HEK293T (cell line): ENCODE measurements around the gene BOC.

Source experiments
- ARNT ChIP-seq: fragments of 450-650 bp; IDR thresholded peaks from 2 replicates; pipeline ENCODE4 v1.6.1; 2017; ENCODE audit warnings: mild to moderate bottlenecking
- BHLHE40 ChIP-seq: fragments of 450-650 bp; IDR thresholded peaks from 2 replicates; pipeline ENCODE4 v1.6.1; 2016; ENCODE audit warnings: mild to moderate bottlenecking, moderate library complexity, borderline replicate concordance
- ELF4 ChIP-seq: fragments of 450-650 bp; IDR thresholded peaks from 2 replicates; pipeline ENCODE4 v1.6.1; 2017; ENCODE audit warnings: antibody characterized with exemption
- FOXA1 ChIP-seq: fragments of 450-650 bp; IDR thresholded peaks from 2 replicates; pipeline ENCODE4 v1.6.1; 2016; ENCODE audit warnings: mild to moderate bottlenecking
- FOXK2 ChIP-seq: fragments of 450-650 bp; IDR thresholded peaks from 2 replicates; pipeline ENCODE4 v1.6.1; 2016; ENCODE audit warnings: mild to moderate bottlenecking
- FOXM1 ChIP-seq: fragments of 450-650 bp; IDR thresholded peaks from 2 replicates; pipeline ENCODE4 v1.6.1; 2017; ENCODE audit warnings: mild to moderate bottlenecking, borderline replicate concordance
- LEF1 ChIP-seq: fragments of 450-650 bp; IDR thresholded peaks from 2 replicates; pipeline ENCODE4 v1.6.1; 2017; ENCODE audit warnings: mild to moderate bottlenecking, borderline replicate concordance
- PKNOX1 ChIP-seq: fragments of 450-650 bp; IDR thresholded peaks from 2 replicates; pipeline ENCODE4 v1.6.1; 2016
- SP1 ChIP-seq: fragments of 450-650 bp; IDR thresholded peaks from 2 replicates; pipeline ENCODE4 v1.6.1; 2017
- SUZ12 ChIP-seq: fragments of 450-650 bp; IDR thresholded peaks from 2 replicates; pipeline ENCODE4 v1.6.1; 2016; ENCODE audit warnings: mild to moderate bottlenecking
- ZNF384 ChIP-seq: fragments of 450-650 bp; IDR thresholded peaks from 2 replicates; pipeline ENCODE4 v1.6.1; 2016

- TF ChIP-seq FOXA1 (no peak), FOXK2 (no peak), ZNF384 (no peak), SP1 (no peak), PKNOX1 (no peak), LEF1 (no peak), ELF4 (no peak), BHLHE40 (no peak), SUZ12 (no peak), FOXM1 (no peak), ARNT (no peak)
These were observed 16.4 kb upstream of the BOC start for GRCh38 chr3:113194823-113195401.
